ENCODE results near the gene TSPYL4.
"Not testable (repeated sequence)": the region's sequence is repeated elsewhere in the genome, so short reads cannot be mapped to it uniquely, and the experiment has no call there.

TSPYL4 gene

GRCh38 chr6:116253505-116254296, at the start of gene TSPYL4:
Gene TSPYL4 (minus strand): TSS chr6:116254075. CDS start chr6:116254008, 67 bp downstream.
- DNase-seq = peak; percentile 87

GRCh38 chr6:116301104-116301503, 47.2 kb upstream of the TSPYL4 start:
- no peak for DNase-seq

DNA sequence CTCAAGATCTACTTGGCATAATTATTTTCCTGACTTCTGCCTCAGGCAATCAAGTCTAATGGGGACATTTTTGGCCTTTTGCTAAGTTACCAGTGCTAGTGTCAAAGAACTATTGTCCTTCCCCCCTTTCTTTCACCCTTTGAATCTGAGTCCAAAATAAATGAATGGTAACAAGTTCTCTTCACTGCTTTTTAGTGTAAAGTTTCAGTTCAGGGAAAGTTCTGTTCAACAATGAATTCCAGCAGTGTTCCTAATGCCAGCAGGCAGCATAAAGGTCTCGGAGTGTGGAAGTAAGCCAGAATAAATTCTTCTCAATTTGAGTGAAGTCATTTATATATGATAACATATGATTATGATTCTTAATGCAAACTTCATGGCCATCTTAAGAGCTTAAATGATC, 46.7 kb upstream of the TSPYL4 start:
- DNase-seq = no peak

DNA sequence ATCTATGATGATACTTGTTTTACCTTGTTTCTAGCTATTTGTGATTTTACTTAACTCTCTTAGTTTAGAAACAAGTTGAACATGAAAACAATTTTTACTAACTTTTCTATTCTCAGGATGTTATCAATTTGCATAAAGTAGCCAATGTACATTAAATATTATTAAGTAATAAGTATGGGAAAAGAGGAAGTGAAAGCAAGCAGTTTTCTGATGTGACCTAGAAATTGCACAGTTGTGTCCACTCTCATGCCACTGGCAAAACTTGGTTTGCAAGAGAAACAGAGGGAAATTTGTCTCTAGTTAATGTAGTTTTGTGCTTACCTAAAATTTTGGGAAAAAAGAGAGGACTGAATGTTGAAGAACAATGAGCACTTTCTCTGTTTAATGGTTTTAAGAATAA, 45.1 kb upstream of the TSPYL4 start:
- DNase-seq = no peak

DNA sequence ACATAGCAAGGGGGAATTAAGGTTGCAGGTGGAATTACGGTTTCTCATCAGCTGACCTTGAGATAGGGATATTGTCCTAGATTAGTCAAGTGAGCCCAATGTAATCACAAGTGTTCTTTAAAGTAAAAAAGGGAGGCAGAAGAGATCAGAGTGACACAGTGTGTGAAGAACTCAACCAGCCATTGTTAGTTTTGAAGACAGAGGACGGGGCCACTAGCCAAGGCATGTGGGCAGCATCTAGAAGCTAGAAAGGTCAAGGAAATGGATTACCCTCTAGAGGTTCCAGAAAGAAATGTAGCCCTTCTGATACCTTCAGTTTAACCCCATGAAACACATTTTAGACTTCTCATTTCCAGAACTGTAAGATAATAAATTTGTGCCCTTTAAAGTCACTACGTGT, 44.4 kb upstream of the TSPYL4 start:
- no peak for DNase-seq

DNA sequence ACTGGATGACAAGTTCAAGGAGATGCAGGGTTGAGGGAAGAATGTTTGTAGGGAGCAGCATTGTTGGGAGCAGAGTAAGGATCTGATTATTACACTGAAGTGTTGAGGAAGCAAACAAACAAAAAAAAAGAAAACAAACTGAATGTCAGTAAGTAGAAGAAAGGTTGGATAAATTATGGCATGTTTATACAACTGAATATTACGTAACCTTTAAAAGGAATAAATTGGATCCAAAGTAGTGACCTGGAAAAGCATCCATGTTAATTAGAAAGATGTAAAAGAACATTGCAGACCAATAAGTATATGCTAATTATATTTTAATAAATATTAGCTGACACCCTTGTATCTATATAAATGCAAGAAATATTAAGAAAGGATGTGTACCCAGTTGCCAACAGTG, 38.7 kb upstream of the TSPYL4 start:
- DNase-seq = no peak

GRCh38 chr6:116291701-116292396, 38.0 kb upstream of the TSPYL4 start:
- DNase-seq = no peak

GRCh38 chr6:116290799-116291198, 36.9 kb upstream of the TSPYL4 start:
- DNase-seq = no peak

DNA sequence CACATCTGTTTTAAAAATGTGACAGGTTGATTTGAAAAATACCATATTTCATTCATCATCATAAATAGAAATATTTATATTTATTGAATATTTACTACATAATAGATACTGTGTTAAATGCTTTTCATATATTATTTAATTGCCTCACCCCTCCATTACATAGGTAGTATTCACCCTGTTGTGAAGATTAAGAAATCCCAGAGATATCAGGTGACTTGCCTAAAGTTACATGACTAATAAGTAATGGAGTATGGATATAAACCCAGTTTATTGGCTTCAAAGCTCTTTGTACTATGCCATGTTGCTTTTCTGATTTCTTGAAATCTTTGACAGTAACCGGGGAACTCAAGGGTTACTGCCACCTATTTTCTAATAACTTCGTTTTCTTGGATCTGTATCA, 36.0 kb upstream of the TSPYL4 start:
- no peak for DNase-seq

GRCh38 chr6:116287689-116288282, 33.9 kb upstream of the TSPYL4 start:
- no peak for DNase-seq

GRCh38 chr6:116286773-116287358, 33.0 kb upstream of the TSPYL4 start:
- no peak for DNase-seq

GRCh38 chr6:116284984-116285383, 31.1 kb upstream of the TSPYL4 start:
- not testable (repeated sequence) for DNase-seq

DNA sequence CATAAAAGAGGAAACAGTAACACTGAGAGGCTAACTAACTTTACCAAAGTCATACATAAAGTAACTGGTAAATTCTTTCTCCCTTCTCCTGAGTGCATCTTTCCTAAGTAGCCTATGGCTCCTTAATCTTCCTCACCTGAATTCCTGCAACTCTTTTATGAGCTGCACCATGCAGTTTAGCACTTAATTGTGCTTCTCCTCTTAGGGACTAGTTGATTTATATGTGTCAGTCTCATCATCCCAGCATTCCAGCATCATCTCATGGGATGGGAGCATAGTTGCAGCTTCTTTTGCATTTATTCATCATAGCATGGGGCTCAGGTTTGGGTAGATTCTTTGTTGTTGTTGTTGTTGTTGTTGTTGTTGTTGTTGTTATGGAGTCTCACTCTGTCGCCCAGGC, 29.3 kb upstream of the TSPYL4 start:
- no peak for DNase-seq

DNA sequence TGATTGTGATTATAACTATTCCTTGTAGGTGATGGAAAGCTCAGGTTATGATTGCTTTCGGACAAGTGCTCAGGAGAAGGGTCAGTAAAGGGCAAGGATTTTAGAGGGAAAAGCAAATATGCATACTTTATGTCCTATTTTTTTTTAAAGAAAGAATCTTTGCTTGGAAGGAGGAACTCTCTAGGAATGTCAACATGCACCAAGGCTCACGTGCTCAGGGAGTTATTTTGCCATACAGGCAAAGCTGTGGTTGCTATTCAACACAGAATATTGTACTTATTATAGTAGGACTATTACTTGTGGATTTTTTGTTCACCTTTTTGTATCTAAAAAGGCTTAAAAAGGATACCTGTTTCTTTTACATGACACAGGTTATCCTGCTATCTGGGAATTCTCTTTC, 28.8 kb upstream of the TSPYL4 start:
- no peak for DNase-seq

DNA sequence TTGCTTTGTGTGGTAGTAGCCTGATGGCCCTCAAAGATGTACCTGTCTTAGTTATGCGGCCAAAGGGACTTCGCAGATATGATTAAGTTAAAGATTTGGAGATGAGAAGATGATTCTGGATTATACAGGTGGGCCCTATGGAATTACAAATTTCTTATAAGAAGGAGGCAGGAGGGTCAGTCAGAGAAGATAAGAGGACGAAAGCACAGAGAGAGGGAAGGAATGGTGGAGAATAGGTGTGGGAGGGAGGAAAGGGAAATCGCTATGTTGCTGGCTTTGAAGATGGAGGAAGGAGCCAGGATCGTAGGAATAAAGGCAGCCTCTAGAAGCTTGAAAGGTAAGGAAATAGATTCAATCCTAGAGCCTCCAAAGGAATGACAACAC, 27.1 kb upstream of the TSPYL4 start:
- DNase-seq = no peak

- DNase-seq = no peak
Measured at GRCh38 chr6:116280161-116280932, 26.5 kb upstream of the TSPYL4 start.

DNA sequence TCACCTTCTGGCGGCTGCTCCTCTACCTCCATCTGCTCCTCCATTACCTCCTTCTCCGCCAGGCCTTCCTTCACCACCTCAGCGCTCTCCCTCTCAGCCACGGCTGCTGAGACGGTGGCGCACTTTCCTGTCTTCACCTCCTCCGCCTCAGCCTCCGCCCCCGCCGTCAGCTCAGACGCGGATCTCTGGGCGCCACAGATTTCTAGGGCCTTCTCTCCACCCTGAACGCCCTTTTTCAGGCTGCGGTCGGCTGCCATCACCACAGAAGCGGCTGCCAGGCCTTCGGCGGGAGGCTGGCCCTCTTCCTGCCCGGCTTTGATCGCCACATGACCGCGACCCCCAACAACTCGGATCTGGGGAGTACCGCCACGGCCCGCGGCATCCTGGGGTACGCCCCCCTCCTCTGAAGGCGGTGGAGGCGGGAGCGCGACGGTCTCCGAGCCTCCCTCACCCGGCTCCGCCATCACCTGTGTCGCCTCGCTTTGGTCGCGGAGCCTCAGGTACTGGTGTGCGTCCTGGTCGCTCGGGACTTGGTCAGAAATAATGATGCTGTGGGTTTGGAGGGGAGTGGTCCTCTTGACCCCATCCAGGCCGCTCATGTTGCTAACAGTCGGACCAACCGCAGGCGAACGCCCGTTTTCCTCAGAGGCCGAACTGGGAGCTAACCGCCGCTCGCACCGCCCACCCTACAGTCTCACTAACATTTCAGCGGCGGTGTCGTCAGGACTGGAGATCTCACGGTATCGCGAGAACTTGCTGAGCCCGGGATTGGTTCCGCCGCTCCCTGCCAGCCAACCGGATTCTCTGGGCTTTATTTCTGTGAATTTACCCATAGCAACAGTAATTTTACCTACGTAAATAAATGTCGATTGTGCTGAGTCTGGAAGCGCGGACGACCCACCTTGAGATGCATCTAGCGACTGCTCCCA, 25.6 kb upstream of the TSPYL4 start, which contains the start of gene TSPYL1:
TSPYL1 (minus strand) TSS at position 699 of the 929 bp plus-strand sequence; CDS start at position 599, 100 bp downstream.
- DNase-seq = peak; percentile 91

DNA sequence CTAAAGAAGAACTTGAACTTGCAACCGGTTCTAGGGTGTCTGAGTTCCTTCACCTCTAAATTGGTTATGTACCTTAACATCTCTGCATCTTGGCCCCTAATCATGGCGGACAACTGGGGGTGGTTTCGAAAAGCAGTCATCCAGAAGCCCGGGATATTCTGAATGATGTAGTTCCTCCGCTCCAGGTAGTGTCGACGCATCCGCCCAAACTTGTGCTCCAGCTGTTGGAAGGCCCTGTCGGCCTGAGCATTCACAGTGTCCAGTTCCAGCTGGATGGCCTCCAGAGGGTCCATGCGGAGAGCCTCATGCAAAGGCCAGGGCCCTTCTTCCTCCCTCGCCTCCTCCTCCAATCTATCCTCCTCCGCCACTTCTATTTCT, 25.0 kb upstream of the TSPYL4 start:
- no peak for DNase-seq

GRCh38 chr6:116278481-116278829, 24.6 kb upstream of the TSPYL4 start:
- no peak for DNase-seq

DNA sequence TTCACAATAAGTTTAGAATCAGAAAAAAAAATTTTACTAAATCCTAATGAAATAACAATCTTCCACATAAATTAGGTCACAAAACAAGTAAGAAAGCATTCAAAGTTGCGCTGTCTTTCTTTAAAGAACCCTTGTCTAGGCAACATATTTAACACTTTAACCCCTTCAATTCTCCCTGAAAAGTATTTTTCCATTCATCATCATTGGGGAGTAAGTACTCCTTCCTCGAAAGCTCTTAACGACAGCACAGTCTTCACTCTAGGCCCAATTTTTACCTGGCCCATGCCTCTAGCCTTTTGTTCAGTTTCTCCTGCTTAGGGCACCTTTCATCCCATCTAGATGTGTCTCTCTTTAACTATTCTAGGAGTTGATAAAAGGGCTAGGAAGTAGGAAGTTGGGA, 23.2 kb upstream of the TSPYL4 start:
- DNase-seq = no peak

DNA sequence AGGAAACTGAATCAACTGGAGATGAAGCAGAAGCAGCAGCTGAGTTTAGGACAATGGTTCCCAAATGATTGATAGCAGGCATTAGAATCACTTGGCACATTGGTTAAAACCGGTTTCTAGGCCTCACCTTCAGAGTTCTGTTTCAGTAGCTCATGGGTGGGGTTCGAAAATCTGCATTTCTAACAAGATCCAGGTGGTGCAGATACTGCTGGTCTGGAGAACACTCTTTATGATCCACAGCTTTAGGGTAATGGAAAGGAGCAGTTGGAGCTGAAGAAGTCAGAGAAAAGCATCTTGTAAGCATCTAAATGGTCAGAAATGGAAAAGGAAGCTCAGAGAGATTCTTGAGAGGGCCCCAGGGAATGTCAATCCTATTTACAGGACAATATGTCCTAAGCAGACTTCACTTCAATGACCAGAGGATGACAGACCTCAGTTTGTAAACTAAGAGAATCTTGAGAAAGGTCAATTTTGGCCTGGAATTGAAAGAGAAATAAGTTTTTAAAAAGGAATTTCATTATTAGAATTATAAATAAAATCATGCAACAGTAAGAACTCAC, 17.4 kb upstream of the TSPYL4 start:
- no peak for DNase-seq
